SK-N-SH (cell line): ENCODE data around the gene TCP1. TPM values are rescaled to one million over a fixed set of nuclear protein-coding genes. Genes with fewer than 3 reads are reported as not detected.
A peak's percentile ranks its signal among the peaks of the same experiment; 100 is the strongest.

Experiments
- CTCF ChIA-PET: fragments of 300-600, 350-600 bp; formaldehyde crosslinking; extraction: SDS; loops from one replicate; lab custom pipeline; 2021; lab: Yijun Ruan, JAX
- POLR2A ChIA-PET: fragments of 350-600 bp; sonication (Branson Sonifier 250); formaldehyde crosslinking; extraction: SDS; loops from one replicate; lab custom pipeline; 2020; ENCODE audit warnings: antibody characterized with exemption, inconsistent platforms; lab: Yijun Ruan, JAX
- DNase-seq: peaks from one replicate; pipeline ENCODE4 v3.0.0; 2012
- H2AFZ ChIP-seq: fragments of 200-600 bp; sonication (generic); 2 replicates; pipeline ENCODE4 v1.8.1; 2016; ENCODE audit warnings: antibody characterized with exemption, mild to moderate bottlenecking, low read depth
- H3F3A ChIP-seq: fragments of 200-600 bp; sonication (generic); replicated peaks from 2 replicates; pipeline ENCODE3; 2016; ENCODE audit warnings: antibody characterized with exemption, mild to moderate bottlenecking; ENCODE audit not compliant: insufficient read depth
- H3K27ac ChIP-seq, 2 experiments: fragments of 200-500 bp in 1 of 2; fragments of 200-600 bp in 1 of 2; sonication (Bioruptor generic) in 1 of 2; sonication (generic), shearing (Covaris generic) in 1 of 2; 2 replicates each; pipeline versions ENCODE4 v1.5.1 to v1.6.1; 2014 to 2016; ENCODE audit warnings: low read depth in 2 of 2, inconsistent platforms in 1 of 2, low read length in 1 of 2, mild to moderate bottlenecking in 1 of 2, mixed read lengths in 1 of 2
- H3K27me3 ChIP-seq: fragments of 200-600 bp; sonication (generic), shearing (Covaris generic); 2 replicates; pipeline ENCODE4 v1.6.1; 2016; ENCODE audit warnings: mixed run types; ENCODE audit not compliant: insufficient read depth
- H3K36me3 ChIP-seq, 2 experiments: fragments of 200-500 bp in 1 of 2; fragments of 200-600 bp in 1 of 2; sonication (Bioruptor generic) in 1 of 2; sonication (generic) in 1 of 2; replicated peaks in 1 of 2; 2 replicates each; pipeline versions ENCODE3 to v1.5.1; 2014 to 2016; ENCODE audit warnings: low read length in 1 of 2, mild to moderate bottlenecking in 1 of 2; ENCODE audit not compliant: insufficient read depth in 2 of 2, control insufficient read depth in 1 of 2
- H3K4me1 ChIP-seq, 2 experiments: fragments of 200-500 bp in 1 of 2; fragments of 200-600 bp in 1 of 2; sonication (Bioruptor generic) in 1 of 2; sonication (generic), shearing (Covaris generic) in 1 of 2; 2 replicates each; pipeline versions ENCODE4 v1.5.1 to v1.6.1; 2014 to 2016; ENCODE audit warnings: low read depth in 1 of 2, low read length in 1 of 2, mixed run types in 1 of 2; ENCODE audit not compliant: insufficient read depth in 2 of 2, control insufficient read depth in 1 of 2
- H3K4me2 ChIP-seq: fragments of 200-600 bp; sonication (generic), shearing (Covaris generic); 2 replicates; pipeline ENCODE4 v1.6.1; 2017; ENCODE audit warnings: mixed run types
- H3K4me3 ChIP-seq, 2 experiments: fragments of 200-500 bp in 1 of 2; fragments of 200-600 bp in 1 of 2; sonication (Bioruptor generic) in 1 of 2; sonication (generic), shearing (Covaris generic) in 1 of 2; 2 replicates each; pipeline versions ENCODE4 v1.5.1 to v1.8.1; 2014 to 2016; ENCODE audit warnings: low read depth in 2 of 2, inconsistent platforms in 1 of 2, low read length in 1 of 2, mild to moderate bottlenecking in 1 of 2, mixed read lengths in 1 of 2, moderate library complexity in 1 of 2
- H3K79me2 ChIP-seq: fragments of 200-600 bp; sonication (generic); 2 replicates; pipeline ENCODE4 v1.8.1; 2017; ENCODE audit warnings: mild to moderate bottlenecking; ENCODE audit not compliant: insufficient read depth
- H3K9ac ChIP-seq: fragments of 200-600 bp; sonication (generic); 2 replicates; pipeline ENCODE4 v1.6.1; 2017; ENCODE audit warnings: mixed run types
- H3K9me2 ChIP-seq: fragments of 200-600 bp; sonication (generic); 2 replicates; pipeline ENCODE4 v1.6.1; 2017; ENCODE audit warnings: mixed run types
- H3K9me3 ChIP-seq: fragments of 200-600 bp; sonication (generic); 2 replicates; pipeline ENCODE4 v1.6.1; 2017; ENCODE audit warnings: mixed run types, mild to moderate bottlenecking, moderate library complexity
- H4K20me1 ChIP-seq: fragments of 200-600 bp; sonication (generic); 2 replicates; pipeline ENCODE4 v1.6.1; 2017; ENCODE audit warnings: mild to moderate bottlenecking, mixed run types; ENCODE audit not compliant: insufficient read depth
- EP300 ChIP-seq, 2 experiments: IDR thresholded peaks; 2 replicates each; pipeline versions ENCODE4 v1.4.0 to v1.6.1; 2012; ENCODE audit warnings: borderline replicate concordance in 1 of 2, low read depth in 1 of 2, low read length in 1 of 2
- FOSL2 ChIP-seq: IDR thresholded peaks from 2 replicates; pipeline ENCODE4 v1.4.0; 2012; ENCODE audit warnings: low read depth, mild to moderate bottlenecking, moderate library complexity, borderline replicate concordance
- FOXJ3 ChIP-seq: sonication (generic); formaldehyde crosslinking; IDR thresholded peaks from 2 replicates; pipeline ENCODE4 v1.5.1; 2020; ENCODE audit warnings: mild to moderate bottlenecking, missing genetic modification reagents
- GABPA ChIP-seq: IDR thresholded peaks from 2 replicates; pipeline ENCODE4 v1.4.0; 2012; ENCODE audit warnings: low read depth, mild to moderate bottlenecking
- GATA2 ChIP-seq: sonication (generic); formaldehyde crosslinking; IDR thresholded peaks from 2 replicates; pipeline ENCODE4 v1.5.0; 2020; ENCODE audit warnings: mild to moderate bottlenecking, missing genetic modification reagents
- IRF3 ChIP-seq: fragments of 150-350 bp; IDR thresholded peaks from 2 replicates; pipeline ENCODE4 v1.6.1; 2016; ENCODE audit warnings: mild to moderate bottlenecking, low read depth, low read length
- MEF2A ChIP-seq: IDR thresholded peaks from 2 replicates; pipeline ENCODE4 v1.4.0; 2012; ENCODE audit warnings: low read depth, borderline replicate concordance
- MXI1 ChIP-seq: IDR thresholded peaks from 2 replicates; pipeline ENCODE4 v1.6.1; 2012; ENCODE audit warnings: mild to moderate bottlenecking, low read depth, low read length, improper control_type of control experiment
- RCOR1 ChIP-seq: fragments of 150-350 bp; IDR thresholded peaks from 2 replicates; pipeline ENCODE4 v1.6.1; 2017; ENCODE audit warnings: antibody characterized with exemption, low read length
- REST ChIP-seq: IDR thresholded peaks from 2 replicates; pipeline ENCODE4 v1.6.1; 2012; ENCODE audit warnings: mild to moderate bottlenecking, low read depth, low read length, moderate library complexity
- RFX5 ChIP-seq: IDR thresholded peaks from 2 replicates; pipeline ENCODE4 v1.6.1; 2012; ENCODE audit warnings: mild to moderate bottlenecking, improper control_type of control experiment, low read length
- SIN3A ChIP-seq: IDR thresholded peaks from 2 replicates; pipeline ENCODE4 v1.6.1; 2012; ENCODE audit warnings: low read depth, mild to moderate bottlenecking, low read length, moderate library complexity, borderline replicate concordance
- SMC3 ChIP-seq: IDR thresholded peaks from 2 replicates; pipeline ENCODE4 v1.6.1; 2012; ENCODE audit warnings: low read depth, low read length, improper control_type of control experiment
- TCF12 ChIP-seq: IDR thresholded peaks from 2 replicates; pipeline ENCODE4 v1.4.0; 2012
- USF1 ChIP-seq: IDR thresholded peaks from 2 replicates; pipeline ENCODE4 v1.4.0; 2012; ENCODE audit warnings: low read depth, borderline replicate concordance
- YY1 ChIP-seq: IDR thresholded peaks from 2 replicates; pipeline ENCODE4 v1.4.0; 2012; ENCODE audit warnings: low read depth, mild to moderate bottlenecking
- WGBS: methylation state at CpG from one replicate; pipeline ENCODE4 v1.1.6; 2017; ENCODE audit warnings: low lambda C conversion rate; 5-methylcytosine and 5-hydroxymethylcytosine counted together
- polyA plus RNA-seq, 3 experiments: library from polyadenylated mRNA; depleted of rRNA; stranded (reverse); fragments of >200 nt; gene quantifications; 2 replicates each; pipeline ENCODE4 v1.2.3, GENCODE V29; 2012
- TF ChIP-seq, protein P1 (sequence below): fragments of 200-600 bp; sonication (generic); IDR thresholded peaks from 2 replicates; pipeline ENCODE4 v1.6.1; 2017; ENCODE audit warnings: antibody characterized with exemption, mild to moderate bottlenecking, moderate library complexity
- TF ChIP-seq, protein P2 (sequence below): IDR thresholded peaks from 2 replicates; pipeline ENCODE4; 2012

Gene TCP1
- polyA plus RNA-seq, 1 of the 3 experiments (the other 2 are of a cell fraction), result 154 TPM

GRCh38 chr6:159788276-159788675 lies 1.1 kb downstream of the TCP1 start:
- H3K4me1 ChIP-seq, result peaks cover 10 to 22% of the 10 kb centered on the region in 2 experiments; a peak in 3 of 4 replicates
- H3K4me3 ChIP-seq, result peak overlapping the region; percentile 73 to 90
- 7% methylated on average over 15 of the region's 15 CpGs for WGBS
- DNase-seq, result no peak
- no peaks in the 10 kb centered on the region for H3K27me3 ChIP-seq
- H3K27ac ChIP-seq, result no peak overlapping the region; a peak in 1 of 4 replicates
- peaks cover 3% of the 10 kb centered on the region for H3F3A ChIP-seq
- H3K9me3 ChIP-seq, result no peaks in the 10 kb centered on the region
- H3K4me2 ChIP-seq, result peak overlapping the region; percentile 94
- no peaks in the 10 kb centered on the region for H3K9me2 ChIP-seq
- peaks cover 19% of the 10 kb centered on the region for H4K20me1 ChIP-seq
- peaks cover 50 to 66% of the 10 kb centered on the region in 2 experiments for H3K36me3 ChIP-seq
- TF ChIP-seq TCF12 (no peak), FOXJ3 (no peak), SMC3 (no peak), MXI1 (no peak), MEF2A (no peak), GATA2 (CRISPR knock-in tag) (no peak), RCOR1 (no peak), IRF3 (no peak), RFX5 (no peak), YY1 (no peak), REST (no peak), EP300 (IDR thresholded peaks at IDR 0.05; ENCODE audit: borderline replicate concordance in 1 of 2, low read depth in 1 of 2, low read length in 1 of 2) (no peak), USF1 (no peak), SIN3A (no peak), FOSL2 (no peak), GABPA (no peak)
- TF ChIP-seq, protein P1, sequence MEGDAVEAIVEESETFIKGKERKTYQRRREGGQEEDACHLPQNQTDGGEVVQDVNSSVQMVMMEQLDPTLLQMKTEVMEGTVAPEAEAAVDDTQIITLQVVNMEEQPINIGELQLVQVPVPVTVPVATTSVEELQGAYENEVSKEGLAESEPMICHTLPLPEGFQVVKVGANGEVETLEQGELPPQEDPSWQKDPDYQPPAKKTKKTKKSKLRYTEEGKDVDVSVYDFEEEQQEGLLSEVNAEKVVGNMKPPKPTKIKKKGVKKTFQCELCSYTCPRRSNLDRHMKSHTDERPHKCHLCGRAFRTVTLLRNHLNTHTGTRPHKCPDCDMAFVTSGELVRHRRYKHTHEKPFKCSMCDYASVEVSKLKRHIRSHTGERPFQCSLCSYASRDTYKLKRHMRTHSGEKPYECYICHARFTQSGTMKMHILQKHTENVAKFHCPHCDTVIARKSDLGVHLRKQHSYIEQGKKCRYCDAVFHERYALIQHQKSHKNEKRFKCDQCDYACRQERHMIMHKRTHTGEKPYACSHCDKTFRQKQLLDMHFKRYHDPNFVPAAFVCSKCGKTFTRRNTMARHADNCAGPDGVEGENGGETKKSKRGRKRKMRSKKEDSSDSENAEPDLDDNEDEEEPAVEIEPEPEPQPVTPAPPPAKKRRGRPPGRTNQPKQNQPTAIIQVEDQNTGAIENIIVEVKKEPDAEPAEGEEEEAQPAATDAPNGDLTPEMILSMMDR, result no peak
- TF ChIP-seq, protein P2, sequence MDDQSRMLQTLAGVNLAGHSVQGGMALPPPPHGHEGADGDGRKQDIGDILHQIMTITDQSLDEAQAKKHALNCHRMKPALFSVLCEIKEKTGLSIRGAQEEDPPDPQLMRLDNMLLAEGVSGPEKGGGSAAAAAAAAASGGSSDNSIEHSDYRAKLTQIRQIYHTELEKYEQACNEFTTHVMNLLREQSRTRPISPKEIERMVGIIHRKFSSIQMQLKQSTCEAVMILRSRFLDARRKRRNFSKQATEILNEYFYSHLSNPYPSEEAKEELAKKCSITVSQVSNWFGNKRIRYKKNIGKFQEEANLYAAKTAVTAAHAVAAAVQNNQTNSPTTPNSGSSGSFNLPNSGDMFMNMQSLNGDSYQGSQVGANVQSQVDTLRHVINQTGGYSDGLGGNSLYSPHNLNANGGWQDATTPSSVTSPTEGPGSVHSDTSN, result no peak
- ChIA-PET POLR2A (interaction anchor here (2.4 kb wide), 1 partner anchor 27 kb away, joined by 11 read pairs; the partner anchor contains the start of gene ACAT2), CTCF (interaction anchor here (1.3 kb wide), 1 partner anchor 97 kb away, joined by 4 read pairs; no protein-coding TSS in a partner anchor)
- peaks cover 91% of the 10 kb centered on the region for H3K79me2 ChIP-seq
- H3K9ac ChIP-seq, result peak overlapping the region; percentile 89
- H2AFZ ChIP-seq, result no peak overlapping the region
